ENCODE results near the gene LMBR1L.
A peak's percentile ranks its signal among the peaks of the same experiment; 100 is the strongest.

The LMBR1L gene

DNA sequence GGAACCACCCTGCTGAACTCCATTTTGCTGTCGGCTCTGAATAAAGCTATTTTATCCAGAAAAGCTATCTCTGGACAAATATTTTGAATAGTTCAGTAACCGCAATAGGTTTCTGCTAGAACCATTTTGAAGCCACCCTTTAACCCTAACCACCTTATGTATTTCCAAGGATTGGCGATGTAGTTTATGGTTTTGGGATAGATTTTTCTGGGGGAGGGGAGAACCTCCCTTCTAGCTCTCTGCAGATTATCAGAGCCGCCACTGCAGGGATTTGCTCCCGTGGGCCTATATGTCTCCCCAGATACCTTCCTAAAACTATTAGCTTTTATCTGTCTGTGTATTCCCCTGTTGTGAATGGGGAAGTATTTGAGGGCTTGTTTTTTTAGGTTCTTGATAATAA, 22.4 kb upstream of the LMBR1L start:
- Histone ChIP-seq H3K4me3 (ENCODE audit: low read depth in 1 of 2, low read length in 1 of 2) (no peak overlapping the region), H3K36me3 (peaks cover 20% of the 10 kb centered on the region), H3K4me1 (ENCODE audit: control insufficient read depth in 1 of 2, insufficient read depth in 1 of 2, low read depth in 1 of 2, low read length in 1 of 2) (peaks cover 29 to 31% of the 10 kb centered on the region in 2 experiments), H3K9me3 (no peaks in the 10 kb centered on the region), H3K27ac (no peak overlapping the region), H3K27me3 (no peaks in the 10 kb centered on the region)
- TF ChIP-seq, protein P1, sequence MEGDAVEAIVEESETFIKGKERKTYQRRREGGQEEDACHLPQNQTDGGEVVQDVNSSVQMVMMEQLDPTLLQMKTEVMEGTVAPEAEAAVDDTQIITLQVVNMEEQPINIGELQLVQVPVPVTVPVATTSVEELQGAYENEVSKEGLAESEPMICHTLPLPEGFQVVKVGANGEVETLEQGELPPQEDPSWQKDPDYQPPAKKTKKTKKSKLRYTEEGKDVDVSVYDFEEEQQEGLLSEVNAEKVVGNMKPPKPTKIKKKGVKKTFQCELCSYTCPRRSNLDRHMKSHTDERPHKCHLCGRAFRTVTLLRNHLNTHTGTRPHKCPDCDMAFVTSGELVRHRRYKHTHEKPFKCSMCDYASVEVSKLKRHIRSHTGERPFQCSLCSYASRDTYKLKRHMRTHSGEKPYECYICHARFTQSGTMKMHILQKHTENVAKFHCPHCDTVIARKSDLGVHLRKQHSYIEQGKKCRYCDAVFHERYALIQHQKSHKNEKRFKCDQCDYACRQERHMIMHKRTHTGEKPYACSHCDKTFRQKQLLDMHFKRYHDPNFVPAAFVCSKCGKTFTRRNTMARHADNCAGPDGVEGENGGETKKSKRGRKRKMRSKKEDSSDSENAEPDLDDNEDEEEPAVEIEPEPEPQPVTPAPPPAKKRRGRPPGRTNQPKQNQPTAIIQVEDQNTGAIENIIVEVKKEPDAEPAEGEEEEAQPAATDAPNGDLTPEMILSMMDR (IDR thresholded peaks at IDR 0.05): no peak

DNA sequence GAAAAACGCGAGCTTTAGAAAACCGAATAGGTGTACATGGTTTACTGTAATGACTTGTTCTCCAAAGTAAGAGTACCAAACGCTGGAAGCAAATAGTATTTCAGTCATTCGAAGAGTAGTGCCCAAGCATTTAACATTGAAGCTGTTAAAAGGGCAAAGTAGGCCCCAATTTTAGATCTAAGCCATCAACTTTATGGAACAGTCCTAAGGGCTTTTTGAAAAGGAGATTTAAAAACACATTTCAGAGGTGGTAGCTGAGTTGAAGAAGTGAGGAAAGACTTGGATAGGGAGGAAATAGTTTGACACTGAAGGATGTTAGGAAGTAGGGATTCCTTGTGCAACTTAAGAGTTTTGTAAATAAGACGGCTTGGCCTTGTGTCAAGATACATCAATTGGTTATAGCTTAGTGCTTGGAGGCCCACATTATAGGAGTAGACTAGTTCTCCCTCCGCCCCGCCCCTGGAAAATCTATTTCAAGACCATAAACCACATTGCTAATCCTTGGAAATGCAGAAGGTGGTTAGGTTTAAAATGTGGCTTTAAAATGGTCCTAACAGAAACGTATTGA, 21.3 kb upstream of the LMBR1L start:
- Histone ChIP-seq H3K27me3 (no peaks in the 10 kb centered on the region), H3K9me3 (no peaks in the 10 kb centered on the region), H3K27ac (peak overlapping the region; percentile 96), H3K36me3 (peaks cover 30% of the 10 kb centered on the region), H3K4me1 (ENCODE audit: control insufficient read depth in 1 of 2, insufficient read depth in 1 of 2, low read depth in 1 of 2, low read length in 1 of 2) (peaks cover 29 to 31% of the 10 kb centered on the region in 2 experiments), H3K4me3 (ENCODE audit: low read depth in 1 of 2, low read length in 1 of 2) (peak overlapping the region; percentile 86 to 97)
- TF ChIP-seq, protein P1 (IDR thresholded peaks at IDR 0.05): no peak

GRCh38 chr12:49131051-49131893, 20.6 kb upstream of the LMBR1L start, which contains the start of gene TUBA1B:
Gene TUBA1B, minus strand, starts transcription at chr12:49131395. Its CDS starts 95 bp downstream, at chr12:49131300.
- Histone ChIP-seq H3K27ac (peak within 1 kb of the TSS; percentile 96), H3K9me3 (no peaks in the 10 kb centered on the region), H3K36me3 (peaks cover 33% of the 10 kb centered on the region), H3K4me3 (ENCODE audit: low read depth in 1 of 2, low read length in 1 of 2) (peak within 1 kb of the TSS; percentile 86 to 97), H3K27me3 (no peaks in the 10 kb centered on the region), H3K4me1 (ENCODE audit: control insufficient read depth in 1 of 2, insufficient read depth in 1 of 2, low read depth in 1 of 2, low read length in 1 of 2) (peaks cover 29 to 31% of the 10 kb centered on the region in 2 experiments)
- TF ChIP-seq, protein P1 (IDR thresholded peaks at IDR 0.05): no peak

DNA sequence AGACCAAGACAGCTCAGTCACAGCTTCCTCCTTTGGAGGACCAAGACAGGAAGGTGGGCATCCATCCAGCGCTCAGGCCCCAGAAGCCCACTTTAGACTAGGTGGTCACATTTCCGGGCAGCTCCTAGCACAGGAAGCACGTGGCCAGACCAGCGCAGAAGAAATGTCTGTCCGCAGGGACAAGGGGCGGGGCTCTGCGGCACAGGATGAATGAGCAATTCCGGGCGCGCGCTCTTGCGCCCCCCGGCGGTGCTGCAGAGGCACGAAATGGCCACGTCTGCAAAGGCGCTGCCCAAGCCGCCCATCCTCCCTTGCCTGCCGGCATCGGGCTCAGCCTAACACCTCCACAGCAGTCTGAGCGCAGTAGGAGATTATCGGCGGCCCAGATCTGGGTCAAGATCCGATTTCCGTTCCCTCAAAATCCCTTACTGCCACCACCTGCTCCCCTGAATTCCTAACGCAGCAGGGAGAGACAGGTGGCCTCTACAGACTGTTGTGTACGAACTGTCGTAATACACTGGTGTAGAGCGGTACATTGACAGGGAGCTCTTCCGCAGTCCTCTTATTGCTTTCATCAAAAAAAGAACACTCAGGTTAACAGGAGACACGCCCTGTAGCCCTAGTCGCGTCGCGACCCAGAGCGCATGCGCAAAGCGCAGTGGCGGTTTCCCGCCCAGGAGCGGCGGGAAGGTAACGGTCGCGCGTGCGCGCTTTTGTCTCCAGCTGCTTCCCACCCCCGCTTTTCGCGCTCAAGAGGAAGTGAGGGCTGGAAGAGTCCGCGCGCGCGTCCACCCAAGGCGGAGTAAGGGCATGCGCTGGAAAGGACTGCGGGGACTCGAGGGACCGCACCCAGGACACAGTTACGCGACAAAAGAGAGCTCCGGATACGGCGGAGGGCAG, 19.8 kb upstream of the LMBR1L start:
- H3K4me3 ChIP-seq (ENCODE audit: low read depth in 1 of 2, low read length in 1 of 2): peak overlapping the region; percentile 86 to 97
- TF ChIP-seq, protein P1 (IDR thresholded peaks at IDR 0.05): peak; percentile 92
- peaks cover 29 to 31% of the 10 kb centered on the region in 2 experiments for H3K4me1 ChIP-seq (ENCODE audit: control insufficient read depth in 1 of 2, insufficient read depth in 1 of 2, low read depth in 1 of 2, low read length in 1 of 2)

More for the DNA sequence above, 19.8 kb upstream of the LMBR1L start:
- peak overlapping the region; percentile 96 for H3K27ac ChIP-seq
- no peaks in the 10 kb centered on the region for H3K9me3 ChIP-seq
- H3K27me3 ChIP-seq: no peaks in the 10 kb centered on the region
- peaks cover 33% of the 10 kb centered on the region for H3K36me3 ChIP-seq

Data from neutrophil (primary cell).